Skeletal muscle tissue (tissue), 4 donors: Measurements from ENCODE around the gene EXOC4. TPM values are rescaled to one million over a fixed set of nuclear protein-coding genes. Genes with fewer than 3 reads are reported as not detected.

Experiments
- H3K27ac ChIP-seq: one replicate; pipeline ENCODE4 v1.7.0; 2013; ENCODE audit warnings: mild to moderate bottlenecking, low read depth, low read length, inconsistent platforms
- H3K27me3 ChIP-seq, 3 donors: one replicate each; pipeline ENCODE4 v1.7.0; 2013; ENCODE audit warnings: low read length in 3 of 3; ENCODE audit not compliant: control insufficient read depth in 3 of 3, insufficient read depth in 3 of 3
- H3K36me3 ChIP-seq, 3 donors: one replicate each; pipeline ENCODE4 v1.7.0; 2013; ENCODE audit warnings: low read length in 3 of 3; ENCODE audit not compliant: control insufficient read depth in 3 of 3, insufficient read depth in 3 of 3
- H3K4me1 ChIP-seq, 3 donors: one replicate each; pipeline ENCODE4 v1.7.0; 2013; ENCODE audit warnings: low read length in 3 of 3, mild to moderate bottlenecking in 3 of 3; ENCODE audit not compliant: control insufficient read depth in 3 of 3, insufficient read depth in 3 of 3
- H3K4me3 ChIP-seq, 3 donors: one replicate each; pipeline ENCODE4 v1.7.0; 2013; ENCODE audit warnings: low read length in 3 of 3
- H3K9ac ChIP-seq, 3 donors: one replicate each; pipeline ENCODE4 v1.7.0; 2013; ENCODE audit warnings: low read length in 3 of 3, mild to moderate bottlenecking in 3 of 3, moderate library complexity in 2 of 3, low read depth in 1 of 3
- H3K9me3 ChIP-seq, 3 donors: one replicate each; pipeline ENCODE4 v1.7.0; 2013; ENCODE audit warnings: low read length in 3 of 3; ENCODE audit not compliant: control insufficient read depth in 3 of 3
- total RNA-seq: library from RNA; depleted of rRNA; stranded (reverse); fragments of >200 nt; gene quantifications from one replicate; pipeline ENCODE4 v1.2.3, GENCODE V29; 2014
- donor health status: Osteomylitis.

Gene EXOC4
- total RNA-seq, 1 donor from 2014 or later, result 129 TPM

DNA sequence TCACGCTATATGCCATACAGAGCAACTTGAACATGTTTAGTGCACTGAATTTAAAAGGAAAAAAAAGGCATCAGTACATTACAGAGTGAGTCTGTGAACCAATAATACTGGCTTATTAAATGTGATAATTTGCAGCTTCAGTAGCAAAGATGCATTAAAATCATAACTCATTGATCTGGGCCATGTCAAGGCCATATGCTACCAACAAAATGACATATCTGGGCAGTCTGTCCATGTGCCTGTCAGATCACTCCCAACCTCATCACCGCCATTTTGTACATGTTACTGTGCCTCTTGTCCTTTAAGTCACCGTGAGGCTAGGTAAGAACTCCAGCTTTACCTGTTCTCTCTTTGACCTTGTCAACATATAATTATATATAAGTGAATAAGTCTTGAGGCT is 566.8 kb downstream of the EXOC4 start:
- H3K36me3 ChIP-seq, result peaks cover 0 to 9% (median 0%) of the 10 kb centered on the region in 3 donors
- no peaks in the 10 kb centered on the region for H3K27me3 ChIP-seq
- peaks cover 0 to 7% (median 6%) of the 10 kb centered on the region in 3 donors for H3K4me1 ChIP-seq
- no peak overlapping the region for H3K4me3 ChIP-seq
- no peaks in the 10 kb centered on the region for H3K9me3 ChIP-seq
- no peak overlapping the region for H3K27ac ChIP-seq
- H3K9ac ChIP-seq, result no peak overlapping the region

DNA sequence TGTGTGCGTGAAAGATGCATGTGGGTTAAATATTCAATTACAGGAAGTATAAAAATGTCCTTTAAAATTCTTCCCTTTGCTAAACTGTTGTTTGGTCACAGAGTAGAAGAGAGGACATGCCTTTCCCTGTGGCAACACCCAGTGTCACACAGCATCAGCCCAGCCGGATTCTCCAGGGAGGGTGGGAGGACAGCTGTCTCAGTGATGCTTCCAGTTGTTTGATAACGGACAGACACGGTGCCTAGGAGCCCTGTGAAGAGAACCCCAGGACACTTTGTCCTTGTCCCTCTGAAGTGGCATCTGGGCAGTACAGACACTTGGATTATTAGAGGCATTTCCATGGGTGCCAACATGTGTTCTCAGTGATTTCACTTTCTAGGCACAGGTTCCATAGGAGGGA is 567.7 kb downstream of the EXOC4 start:
- Histone ChIP-seq H3K36me3 (peaks cover 0 to 9% (median 0%) of the 10 kb centered on the region in 3 donors), H3K4me1 (peaks cover 0 to 7% (median 6%) of the 10 kb centered on the region in 3 donors), H3K4me3 (no peak overlapping the region), H3K9me3 (no peaks in the 10 kb centered on the region), H3K27me3 (no peaks in the 10 kb centered on the region), H3K27ac (no peak overlapping the region), H3K9ac (no peak overlapping the region)

DNA sequence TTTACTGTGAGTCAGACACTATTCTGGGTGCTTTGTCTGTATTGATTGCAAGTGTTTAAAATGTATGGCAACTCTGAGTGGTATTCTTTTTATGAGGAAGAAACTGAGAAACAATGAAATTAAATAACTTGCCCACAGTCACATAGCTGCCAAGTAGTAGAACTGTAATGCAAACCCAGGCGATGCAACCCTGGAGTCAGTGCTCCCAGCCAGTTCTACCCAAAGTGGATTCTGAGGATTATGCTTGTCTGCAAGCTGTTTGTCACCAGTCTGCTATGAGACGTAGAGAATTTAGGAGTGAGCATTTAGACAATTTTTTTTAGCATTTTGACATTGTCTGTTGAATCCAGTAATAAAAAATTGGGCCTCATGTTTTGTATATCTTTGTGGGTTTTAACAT is 568.3 kb downstream of the EXOC4 start:
- Histone ChIP-seq H3K9ac (no peak overlapping the region), H3K4me1 (peaks cover 0 to 7% (median 6%) of the 10 kb centered on the region in 3 donors), H3K36me3 (peaks cover 0 to 9% (median 0%) of the 10 kb centered on the region in 3 donors), H3K27me3 (no peaks in the 10 kb centered on the region), H3K27ac (no peak overlapping the region), H3K9me3 (no peaks in the 10 kb centered on the region), H3K4me3 (no peak overlapping the region)

DNA sequence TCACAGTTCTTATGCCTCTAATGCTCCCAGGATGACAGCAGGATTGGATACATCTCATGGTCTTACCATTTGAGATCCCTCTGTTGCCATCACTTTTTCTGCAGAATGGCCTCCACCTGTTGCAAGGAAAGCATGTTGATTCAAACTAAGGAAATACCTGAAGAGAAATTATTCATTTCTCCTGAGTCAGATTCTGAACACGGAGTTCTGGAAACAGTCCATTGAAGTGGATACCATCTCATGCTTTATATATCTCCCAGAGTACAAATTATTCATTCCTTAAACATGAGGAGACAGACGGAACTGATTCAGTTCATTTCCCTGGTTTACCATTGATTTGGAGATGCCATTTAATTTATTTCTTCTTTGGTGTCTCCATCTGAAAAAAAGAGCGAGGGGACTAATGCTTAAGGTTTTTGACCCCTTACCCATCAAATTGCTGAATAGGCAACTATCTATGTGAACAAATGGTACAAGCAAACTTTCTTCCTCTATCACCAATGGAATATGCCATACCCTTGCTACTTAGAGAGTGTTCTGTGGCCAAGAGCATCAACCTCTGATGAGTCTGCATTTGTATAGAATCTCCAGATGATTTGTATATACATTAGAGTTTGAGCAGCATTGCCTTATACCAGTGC is 569.2 kb downstream of the EXOC4 start:
- H3K4me3 ChIP-seq, result no peak overlapping the region
- no peak overlapping the region for H3K9ac ChIP-seq
- no peak overlapping the region for H3K27ac ChIP-seq
- no peaks in the 10 kb centered on the region for H3K9me3 ChIP-seq
- H3K36me3 ChIP-seq, result peaks cover 0 to 9% (median 0%) of the 10 kb centered on the region in 3 donors
- peaks cover 0 to 7% (median 6%) of the 10 kb centered on the region in 3 donors for H3K4me1 ChIP-seq
- no peaks in the 10 kb centered on the region for H3K27me3 ChIP-seq

DNA sequence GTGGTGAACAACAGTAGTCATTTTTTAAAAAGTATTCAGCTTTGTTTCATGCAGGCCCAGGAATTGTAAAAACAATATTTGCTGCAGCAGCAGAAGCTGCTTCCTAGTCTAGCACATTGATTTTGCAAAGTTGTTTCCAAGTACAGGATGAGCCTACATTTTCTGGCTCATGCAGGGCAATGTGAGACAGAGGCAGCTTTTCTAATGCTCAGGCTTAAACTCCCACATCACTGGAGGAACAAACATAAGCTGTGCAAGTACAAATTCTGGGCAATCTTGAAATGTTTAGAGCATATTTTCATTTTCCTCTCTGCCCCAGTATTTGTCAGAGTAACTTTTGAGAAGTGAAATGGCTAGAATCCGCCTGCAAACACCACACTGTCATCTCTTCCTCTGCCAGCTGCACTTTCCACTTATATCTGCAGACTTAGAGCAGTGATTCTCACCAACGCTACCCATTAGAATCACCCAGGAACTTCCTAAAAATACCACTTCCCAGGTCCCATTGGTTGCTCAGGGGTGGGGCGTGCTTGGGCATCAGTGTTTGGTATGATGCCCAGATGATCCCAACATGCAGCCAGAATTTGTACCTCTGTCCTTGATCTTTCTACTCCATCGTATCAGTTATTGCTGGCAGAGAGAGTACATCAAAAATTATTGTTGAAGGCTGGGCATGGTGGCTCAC is 570.1 kb downstream of the EXOC4 start:
- no peak overlapping the region for H3K4me3 ChIP-seq
- no peak overlapping the region for H3K9ac ChIP-seq
- no peak overlapping the region for H3K27ac ChIP-seq
- no peaks in the 10 kb centered on the region for H3K9me3 ChIP-seq
- H3K4me1 ChIP-seq, result peaks cover 2 to 7% (median 6%) of the 10 kb centered on the region in 3 donors
- peaks cover 0 to 2% (median 0%) of the 10 kb centered on the region in 3 donors for H3K36me3 ChIP-seq
- no peaks in the 10 kb centered on the region for H3K27me3 ChIP-seq

DNA sequence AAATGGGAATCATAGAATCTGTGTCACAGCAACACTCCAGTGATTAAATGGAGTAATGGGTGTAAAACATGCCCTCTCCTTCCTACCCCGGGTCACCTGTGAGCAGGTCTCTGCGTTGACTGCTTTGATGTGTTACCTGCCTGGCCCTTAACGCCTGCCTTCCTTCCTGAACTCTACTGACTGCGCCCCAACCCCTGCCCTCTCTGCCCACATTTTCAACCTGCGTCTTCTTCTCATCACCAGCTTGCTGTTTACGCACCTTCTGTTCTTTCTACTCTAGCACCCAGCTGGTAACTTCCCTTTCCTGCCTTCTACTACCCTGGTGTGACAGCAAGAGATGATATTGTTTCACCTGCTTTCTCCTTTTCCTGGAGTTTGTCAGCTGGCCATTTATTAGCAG is 571.3 kb downstream of the EXOC4 start:
- no peak overlapping the region for H3K9ac ChIP-seq
- H3K27me3 ChIP-seq, result no peaks in the 10 kb centered on the region
- H3K4me1 ChIP-seq, result peaks cover 2 to 7% (median 6%) of the 10 kb centered on the region in 3 donors
- H3K36me3 ChIP-seq, result no peaks in the 10 kb centered on the region
- no peak overlapping the region for H3K27ac ChIP-seq
- H3K9me3 ChIP-seq, result no peaks in the 10 kb centered on the region
- no peak overlapping the region for H3K4me3 ChIP-seq

DNA sequence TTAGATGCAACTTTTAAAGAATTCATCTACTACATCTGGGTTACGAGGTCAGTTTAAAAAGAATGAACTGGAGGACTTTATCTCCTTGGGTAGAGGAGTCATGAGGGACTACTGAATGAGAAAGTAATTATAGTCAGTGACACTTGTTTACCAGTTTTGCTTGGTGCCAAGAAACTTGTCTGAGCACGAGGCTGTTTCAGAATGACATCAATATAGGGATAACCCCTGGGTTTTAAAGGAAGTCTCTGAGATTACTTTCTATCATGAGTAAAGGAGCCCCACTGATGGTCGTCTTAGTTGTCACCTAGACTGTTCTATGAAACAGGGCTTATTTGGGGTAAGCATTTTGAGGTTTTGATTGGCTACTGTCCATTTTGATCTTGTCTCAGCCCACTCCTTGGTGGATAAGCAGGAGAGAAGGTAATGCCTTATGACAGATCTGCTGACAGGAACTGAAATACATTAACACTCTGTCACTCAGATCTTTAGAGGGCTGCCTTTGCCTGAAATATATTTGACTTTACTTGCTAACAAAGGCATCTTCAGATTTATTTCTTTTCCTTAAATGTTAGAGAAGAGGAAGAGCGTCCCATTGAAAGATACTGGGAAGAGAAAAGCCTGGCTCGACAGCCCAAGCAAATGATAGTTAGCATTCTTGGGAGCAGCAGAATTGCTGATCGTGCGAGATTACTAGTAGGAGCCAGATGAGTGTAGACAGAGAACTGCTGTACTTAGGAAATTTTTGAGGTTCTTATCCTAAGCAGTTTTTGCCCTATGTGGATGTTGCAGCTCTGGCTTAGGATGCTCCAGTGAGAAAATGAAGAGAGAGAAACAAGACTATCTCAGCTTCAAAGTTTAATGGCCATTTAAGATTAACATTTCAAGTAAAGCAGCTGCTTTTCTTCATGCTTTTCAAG is 575.1 kb downstream of the EXOC4 start:
- no peak overlapping the region for H3K9ac ChIP-seq
- no peaks in the 10 kb centered on the region for H3K9me3 ChIP-seq
- H3K4me1 ChIP-seq, result peaks cover 0 to 2% (median 0%) of the 10 kb centered on the region in 3 donors
- no peaks in the 10 kb centered on the region for H3K27me3 ChIP-seq
- no peak overlapping the region for H3K4me3 ChIP-seq
- H3K36me3 ChIP-seq, result no peaks in the 10 kb centered on the region
- no peak overlapping the region for H3K27ac ChIP-seq

DNA sequence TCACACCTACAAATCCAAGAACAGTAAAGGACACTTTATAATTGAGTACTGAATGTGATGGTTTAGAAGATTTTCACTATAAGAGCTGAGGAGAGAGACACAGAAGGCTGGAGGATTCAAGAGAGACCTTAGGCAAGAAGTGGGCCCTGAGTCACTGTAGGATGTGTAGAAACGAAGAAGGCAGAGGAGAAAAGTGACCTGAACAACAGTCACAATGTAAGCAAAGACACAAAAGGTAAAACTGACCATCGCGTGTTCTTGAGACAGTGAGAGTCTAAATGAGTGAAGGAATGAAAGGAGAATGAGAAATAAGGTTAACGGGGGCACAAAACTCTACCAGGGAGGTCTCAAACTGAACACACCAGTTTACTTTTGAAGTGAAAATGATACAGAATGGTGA is 576.0 kb downstream of the EXOC4 start:
- Histone ChIP-seq H3K36me3 (no peaks in the 10 kb centered on the region), H3K27me3 (no peaks in the 10 kb centered on the region), H3K9ac (no peak overlapping the region), H3K4me3 (no peak overlapping the region), H3K4me1 (peaks cover 0 to 2% (median 0%) of the 10 kb centered on the region in 3 donors), H3K9me3 (no peaks in the 10 kb centered on the region), H3K27ac (no peak overlapping the region)

DNA sequence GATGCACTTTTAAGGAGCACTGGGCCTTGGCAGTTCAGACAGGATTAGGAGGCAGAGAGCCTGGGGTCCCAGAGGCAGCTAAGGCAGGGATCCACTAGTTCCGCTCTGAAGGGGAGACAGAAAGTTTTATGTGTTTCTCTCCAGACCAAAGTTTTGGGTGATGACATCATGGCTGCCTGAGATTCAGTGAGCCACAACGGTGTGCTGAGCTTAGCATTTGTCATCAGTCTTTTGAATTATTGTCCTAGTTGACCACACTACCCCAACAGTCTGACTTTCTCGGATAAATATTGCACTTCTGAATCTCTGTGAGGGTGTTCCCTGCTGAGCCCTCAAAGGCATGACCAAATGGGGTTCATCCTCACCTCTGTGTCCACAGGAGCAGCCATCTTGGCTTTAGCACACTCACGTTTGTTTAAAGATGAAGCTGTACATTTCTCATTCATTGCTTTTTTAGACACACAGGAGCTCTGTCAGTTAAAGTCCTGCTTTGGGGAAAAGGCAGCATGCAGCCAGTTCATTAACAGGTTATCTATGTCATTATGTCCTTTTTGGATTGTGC is 576.5 kb downstream of the EXOC4 start:
- Histone ChIP-seq H3K27ac (no peak overlapping the region), H3K27me3 (no peaks in the 10 kb centered on the region), H3K9me3 (no peaks in the 10 kb centered on the region), H3K4me1 (peaks cover 0 to 2% (median 0%) of the 10 kb centered on the region in 3 donors), H3K9ac (no peak overlapping the region), H3K4me3 (no peak overlapping the region), H3K36me3 (no peaks in the 10 kb centered on the region)
